GM19467 (cell line): Measurements from ENCODE around the gene IQUB.
A peak's percentile ranks its signal among the peaks of the same experiment; 100 is the strongest.
"Not testable (repeated sequence)": the region's sequence is repeated elsewhere in the genome, so short reads cannot be mapped to it uniquely, and the experiment has no call there.

Source experiments
- ATAC-seq: cut with Tn5 transposase; IDR thresholded peaks from one replicate; pipeline ENCODE4 v1.9.1; 2021; ENCODE audit warnings: mild to moderate bottlenecking, moderate library complexity; ENCODE audit not compliant: unreplicated experiment

IQUB gene

GRCh38 chr7:123548406-123548805, 14.0 kb upstream of the IQUB start:
- ATAC-seq, result no peak

GRCh38 chr7:123539871-123540270, 5.5 kb upstream of the IQUB start:
- no peak for ATAC-seq

GRCh38 chr7:123538897-123539296, 4.5 kb upstream of the IQUB start:
- ATAC-seq, result no peak

- ATAC-seq, result no peak
Observed at GRCh38 chr7:123538189-123538714, 3.9 kb upstream of the IQUB start.

GRCh38 chr7:123537026-123537642, 2.7 kb upstream of the IQUB start:
- ATAC-seq, result no peak

- ATAC-seq, result no peak
Observed at GRCh38 chr7:123535517-123535916, 1.1 kb upstream of the IQUB start.

GRCh38 chr7:123533929-123534382, 439 bp downstream of the IQUB start:
- peak; percentile 12 for ATAC-seq

GRCh38 chr7:123533553-123533917, 860 bp downstream of the IQUB start:
- ATAC-seq, result no peak

- not testable (repeated sequence) for ATAC-seq
Observed at GRCh38 chr7:123532788-123533552, 1.4 kb downstream of the IQUB start.

- ATAC-seq, result not testable (repeated sequence)
Observed at GRCh38 chr7:123532343-123532742, 2.1 kb downstream of the IQUB start.

- ATAC-seq, result not testable (repeated sequence)
Observed at GRCh38 chr7:123530035-123530591, 4.3 kb downstream of the IQUB start.

GRCh38 chr7:123528265-123528664, 6.1 kb downstream of the IQUB start:
- ATAC-seq, result no peak

GRCh38 chr7:123527712-123528225, 6.6 kb downstream of the IQUB start:
- not testable (repeated sequence) for ATAC-seq

GRCh38 chr7:123526533-123526932, 7.9 kb downstream of the IQUB start:
- ATAC-seq, result not testable (repeated sequence)

GRCh38 chr7:123522066-123522465, 12.3 kb downstream of the IQUB start:
- no peak for ATAC-seq

GRCh38 chr7:123505221-123505620, 29.2 kb downstream of the IQUB start:
- no peak for ATAC-seq

GRCh38 chr7:123502201-123502600, 32.2 kb downstream of the IQUB start:
- ATAC-seq, result no peak

GRCh38 chr7:123500878-123501489, 33.4 kb downstream of the IQUB start:
- no peak for ATAC-seq

- ATAC-seq, result no peak
Observed at GRCh38 chr7:123499211-123499970, 35.0 kb downstream of the IQUB start.

GRCh38 chr7:123498601-123499000, 35.8 kb downstream of the IQUB start:
- ATAC-seq, result no peak
